HG03159 (cell line): Measurements from ENCODE around the gene HCFC1.
"Not testable (repeated sequence)": the region's sequence is repeated elsewhere in the genome, so short reads cannot be mapped to it uniquely, and the experiment has no call there.

Experiments used
- ATAC-seq: cut with Tn5 transposase; IDR thresholded peaks from one replicate; pipeline ENCODE4 v1.9.1; 2021; ENCODE audit warnings: mild to moderate bottlenecking, moderate library complexity; ENCODE audit not compliant: unreplicated experiment

Gene HCFC1

GRCh38 chrX:154010330-154011087 is 38.9 kb upstream of the HCFC1 start:
- no peak for ATAC-seq

- no peak for ATAC-seq
Measured at GRCh38 chrX:154008521-154008920, 36.9 kb upstream of the HCFC1 start.

DNA sequence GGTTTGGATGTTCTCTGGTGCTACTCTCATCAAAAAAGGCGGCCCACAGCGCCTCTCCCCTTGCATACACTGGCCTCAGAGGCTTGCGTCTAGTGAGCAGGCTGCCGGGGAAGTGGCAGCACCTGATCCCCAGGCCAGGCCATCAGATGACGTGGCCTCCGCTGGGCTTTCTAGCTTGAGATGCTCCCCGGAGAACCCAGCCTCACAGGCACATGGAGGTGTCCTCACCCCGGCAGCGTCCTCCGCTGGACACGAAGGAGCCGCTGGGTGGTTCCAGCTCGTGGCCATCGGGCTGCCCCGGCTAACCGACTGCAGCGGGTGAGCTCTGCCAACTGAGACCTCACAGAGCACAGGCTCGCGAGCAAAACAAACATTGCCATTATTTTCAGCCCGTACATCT is 35.3 kb upstream of the HCFC1 start:
- no peak for ATAC-seq

GRCh38 chrX:154004315-154004714 is 32.7 kb upstream of the HCFC1 start:
- ATAC-seq, result no peak

DNA sequence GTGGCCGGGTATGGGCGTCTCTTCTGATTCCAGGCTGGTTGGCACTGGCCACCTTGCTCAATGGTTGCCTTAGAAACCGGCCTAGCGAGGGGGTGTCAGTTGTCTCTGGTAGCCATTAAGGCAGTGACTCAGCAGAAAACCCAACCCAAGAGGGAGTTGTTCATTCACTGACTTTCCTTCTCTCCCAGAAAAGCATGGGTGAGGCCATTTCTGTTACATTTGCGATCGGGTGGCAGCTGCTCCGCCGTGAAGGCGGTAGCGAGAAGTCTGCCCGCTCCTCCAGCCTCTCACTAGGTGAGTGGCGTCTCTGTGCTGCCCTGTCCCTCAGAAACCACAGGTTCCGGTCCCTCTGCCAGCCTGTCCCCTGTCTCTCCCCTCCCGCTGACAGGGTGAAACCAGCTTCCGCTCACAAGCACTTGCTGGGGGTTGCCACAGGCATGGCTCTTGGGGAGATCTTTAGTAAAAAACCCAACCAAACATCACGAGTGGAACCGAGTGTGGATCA is 30.6 kb upstream of the HCFC1 start:
- no peak for ATAC-seq

GRCh38 chrX:154000051-154000450 is 28.4 kb upstream of the HCFC1 start:
- ATAC-seq, result no peak

DNA sequence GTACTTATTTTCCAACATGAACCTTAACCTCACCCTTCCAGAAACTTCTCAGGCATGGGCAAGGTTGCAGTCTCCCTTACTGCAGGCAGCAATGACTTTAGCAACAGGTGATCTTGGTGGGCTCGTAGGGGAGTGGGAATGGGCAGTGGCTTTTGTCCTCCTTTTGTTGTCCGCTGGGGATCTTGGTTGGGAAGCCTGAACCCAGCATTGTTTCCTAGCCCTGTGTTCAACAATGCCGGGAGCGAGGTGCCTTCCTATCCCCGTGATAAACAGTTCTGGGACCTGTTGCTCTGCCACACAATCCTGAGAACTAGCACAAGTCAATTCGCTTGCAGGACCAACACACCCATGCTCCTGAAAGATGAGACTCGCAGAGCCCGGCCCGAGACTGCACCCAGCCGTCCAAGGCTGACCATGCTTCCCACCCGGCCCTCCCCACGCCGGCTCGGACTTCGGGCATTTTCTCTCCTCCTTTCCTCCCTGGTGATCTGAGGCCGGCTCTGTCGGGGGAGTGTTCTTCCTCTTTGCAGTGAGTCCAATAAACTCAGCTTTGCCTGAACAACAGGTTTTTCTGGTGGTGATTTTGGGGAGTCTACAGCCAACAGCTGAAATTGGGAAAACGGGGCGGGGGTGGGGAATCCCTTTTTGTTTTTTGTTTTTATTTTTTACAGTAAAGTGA is 27.9 kb upstream of the HCFC1 start:
- no peak for ATAC-seq

DNA sequence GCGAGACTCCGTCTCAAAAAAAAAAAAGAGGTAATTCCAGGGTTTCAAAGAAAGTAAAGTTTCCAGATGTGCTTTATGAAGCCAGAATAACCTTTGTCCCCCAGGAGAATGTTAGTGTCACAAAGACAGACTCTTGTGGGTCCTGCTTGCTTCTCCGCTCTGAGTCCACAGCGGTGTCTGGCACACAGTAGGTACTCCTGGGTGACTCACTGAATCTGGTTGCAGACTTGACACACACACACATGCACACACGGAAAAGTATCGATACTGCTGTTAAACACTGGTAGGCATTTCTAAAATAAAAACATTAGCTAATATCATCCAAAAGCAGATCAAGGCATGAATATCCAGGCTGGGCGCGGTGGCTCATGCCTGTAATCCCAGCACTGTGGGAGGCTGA is 23.9 kb upstream of the HCFC1 start:
- ATAC-seq, result no peak

- not testable (repeated sequence) for ATAC-seq
Measured at GRCh38 chrX:153994398-153994797, 22.8 kb upstream of the HCFC1 start.

DNA sequence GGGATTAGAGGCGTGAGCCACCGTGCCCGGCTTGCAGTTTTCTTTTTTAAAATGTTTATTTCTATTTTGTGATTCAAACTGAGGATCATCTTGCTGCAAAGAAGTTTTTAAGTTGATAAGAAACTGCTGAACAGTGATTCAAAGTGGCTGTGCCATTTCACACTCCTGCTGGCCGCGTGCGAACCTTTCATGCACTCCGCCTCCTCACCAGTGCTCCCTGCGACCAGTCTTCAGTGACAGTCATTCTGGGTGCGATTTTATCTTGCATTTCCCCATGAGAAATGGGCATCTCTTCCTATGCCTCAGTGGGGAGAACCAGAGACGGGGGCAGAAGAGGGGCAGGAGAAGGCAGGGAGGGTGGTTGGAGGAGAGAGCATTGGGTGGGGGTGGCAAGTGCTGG is 22.4 kb upstream of the HCFC1 start:
- no peak for ATAC-seq

GRCh38 chrX:153993079-153993478 is 21.5 kb upstream of the HCFC1 start:
- no peak for ATAC-seq

- no peak for ATAC-seq
Measured at GRCh38 chrX:153992180-153992579, 20.6 kb upstream of the HCFC1 start.

DNA sequence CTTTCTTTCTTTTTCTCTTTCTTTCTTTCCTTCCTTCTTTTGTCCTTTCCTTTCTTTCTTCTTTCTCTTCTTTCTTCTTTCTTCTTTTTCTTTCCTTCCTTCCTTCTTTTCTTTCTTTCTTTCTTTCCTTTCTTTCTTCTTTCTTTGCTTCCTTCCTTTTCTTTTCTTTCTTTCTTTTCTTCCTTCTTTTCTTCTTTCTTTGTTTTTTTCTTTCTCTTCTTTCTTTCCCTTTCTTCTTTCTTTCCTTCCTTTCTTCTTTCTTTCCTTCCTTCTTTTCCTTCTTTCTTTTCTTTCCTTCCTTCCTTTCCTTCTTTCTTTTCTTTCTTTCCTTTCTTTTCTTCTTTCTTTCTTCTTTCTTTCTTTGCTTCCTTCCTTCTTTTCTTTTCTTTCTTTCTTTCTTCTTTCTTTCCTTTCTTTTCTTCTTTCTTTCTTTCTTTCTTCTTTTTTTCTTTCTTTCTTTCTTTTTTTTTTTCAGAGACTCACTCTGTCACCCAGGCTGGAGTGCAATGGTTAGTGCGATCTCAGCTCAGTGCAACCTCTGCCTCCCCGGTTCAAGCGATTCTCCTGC is 19.5 kb upstream of the HCFC1 start:
- no peak for ATAC-seq

DNA sequence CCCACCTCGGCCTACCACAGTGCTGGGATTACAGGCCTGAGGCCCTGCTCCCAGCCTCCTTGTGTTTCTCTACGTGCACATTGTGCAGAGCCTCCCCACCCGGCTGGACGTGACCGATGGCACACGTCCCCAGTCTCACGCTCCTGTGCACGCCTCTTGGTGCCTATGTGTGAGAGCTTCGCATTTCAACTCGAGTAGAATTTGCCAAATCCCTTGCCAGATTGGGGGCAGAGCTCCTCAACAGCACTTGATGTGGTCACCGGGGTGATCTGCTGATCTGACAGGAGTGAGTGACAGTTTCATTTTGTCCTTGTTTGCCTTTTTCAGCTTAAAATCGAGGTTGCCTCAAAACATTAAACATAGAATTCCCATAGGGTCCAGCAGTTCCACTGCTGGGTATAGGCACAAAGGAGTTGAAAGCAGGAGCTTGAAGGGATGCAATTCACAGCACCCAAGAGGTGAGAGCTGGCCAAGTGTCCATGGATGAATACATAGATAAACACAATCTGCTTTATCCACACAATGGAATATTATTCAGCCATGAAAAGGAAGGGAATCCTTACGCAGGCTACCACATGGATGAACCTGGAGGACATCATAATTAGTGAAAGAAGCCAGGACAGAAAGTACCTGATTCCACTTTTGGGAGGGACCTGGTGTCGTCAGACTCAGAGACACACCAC is 18.5 kb upstream of the HCFC1 start:
- ATAC-seq, result no peak

DNA sequence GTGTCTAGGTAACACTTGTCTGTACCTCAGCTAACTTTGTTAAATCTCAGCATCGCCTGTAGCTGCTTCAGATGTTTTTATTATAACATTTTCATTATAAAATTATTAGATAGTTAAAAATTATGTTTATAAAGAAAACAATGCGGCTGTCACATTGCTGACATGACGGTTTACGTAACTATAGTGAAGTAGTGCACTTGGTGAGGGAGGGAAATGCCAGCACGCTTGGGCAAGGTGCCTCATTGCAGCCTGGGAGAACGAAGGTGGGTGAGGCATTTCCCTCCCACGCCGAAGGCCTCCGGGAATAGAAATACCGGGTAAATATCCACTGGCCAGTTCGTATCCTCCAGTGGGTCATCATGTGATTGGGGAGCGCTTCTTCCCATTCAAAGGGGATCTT is 16.9 kb upstream of the HCFC1 start:
- ATAC-seq, result no peak

GRCh38 chrX:153984351-153985178 is 12.9 kb upstream of the HCFC1 start:
- no peak for ATAC-seq

GRCh38 chrX:153983321-153983801 is 11.7 kb upstream of the HCFC1 start:
- ATAC-seq, result no peak

GRCh38 chrX:153981771-153982533 is 10.3 kb upstream of the HCFC1 start:
- no peak for ATAC-seq

DNA sequence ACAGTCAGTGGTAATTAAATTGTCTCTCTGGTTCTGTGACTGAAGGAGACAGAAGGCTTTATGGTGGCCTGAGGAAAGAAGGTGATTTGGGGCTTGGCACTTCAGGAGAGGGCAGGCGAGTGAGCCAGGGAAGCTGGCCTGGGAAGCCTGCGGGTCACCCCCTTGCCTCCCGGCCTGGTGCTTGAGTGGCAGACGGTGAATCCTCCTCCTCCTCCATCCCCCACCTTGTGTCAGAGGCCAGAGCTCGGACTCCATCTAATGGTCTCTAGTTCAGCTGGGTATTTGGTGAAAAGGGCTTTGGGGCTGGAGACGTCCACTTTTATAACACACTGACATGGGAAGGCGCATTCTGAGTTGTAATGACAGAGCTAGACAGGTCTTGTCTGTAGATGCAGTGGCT is 9.6 kb upstream of the HCFC1 start:
- no peak for ATAC-seq

GRCh38 chrX:153980394-153980793 is 8.8 kb upstream of the HCFC1 start:
- not testable (repeated sequence) for ATAC-seq
